Kidney epithelial cell (primary cell): ENCODE data around the gene CC2D1A. TPM values are rescaled to one million over a fixed set of nuclear protein-coding genes. Genes with fewer than 3 reads are reported as not detected.

Experiments
- DNase-seq: peaks from one replicate; pipeline ENCODE4 v3.0.0-alpha.2; 2010; ENCODE audit warnings: low read depth
- H3K27me3 ChIP-seq: 2 replicates; pipeline ENCODE4 v1.6.0; 2011; ENCODE audit warnings: low read length; ENCODE audit not compliant: control insufficient read depth, insufficient read depth
- H3K36me3 ChIP-seq: 2 replicates; pipeline ENCODE4 v1.5.1; 2011; ENCODE audit warnings: low read length; ENCODE audit not compliant: control insufficient read depth, insufficient read depth
- H3K4me3 ChIP-seq: 2 replicates; pipeline ENCODE4 v1.5.1; 2011; ENCODE audit warnings: low read depth, mild to moderate bottlenecking, control low read depth, low read length
- total RNA-seq: library from RNA; depleted of rRNA; stranded (reverse); fragments of >200 nt; gene quantifications from 2 replicates; pipeline ENCODE4 v1.2.3, GENCODE V29; 2015
- TF ChIP-seq, protein P1 (sequence below): IDR thresholded peaks from 2 replicates; pipeline ENCODE4 v1.5.1; 2011; ENCODE audit warnings: mild to moderate bottlenecking, moderate library complexity, low read length, control low read depth, inconsistent platforms; ENCODE audit not compliant: insufficient read depth, poor library complexity, severe bottlenecking

Gene CC2D1A
- total RNA-seq, 1 donor from 2014 or later, result 26.5 TPM

DNA sequence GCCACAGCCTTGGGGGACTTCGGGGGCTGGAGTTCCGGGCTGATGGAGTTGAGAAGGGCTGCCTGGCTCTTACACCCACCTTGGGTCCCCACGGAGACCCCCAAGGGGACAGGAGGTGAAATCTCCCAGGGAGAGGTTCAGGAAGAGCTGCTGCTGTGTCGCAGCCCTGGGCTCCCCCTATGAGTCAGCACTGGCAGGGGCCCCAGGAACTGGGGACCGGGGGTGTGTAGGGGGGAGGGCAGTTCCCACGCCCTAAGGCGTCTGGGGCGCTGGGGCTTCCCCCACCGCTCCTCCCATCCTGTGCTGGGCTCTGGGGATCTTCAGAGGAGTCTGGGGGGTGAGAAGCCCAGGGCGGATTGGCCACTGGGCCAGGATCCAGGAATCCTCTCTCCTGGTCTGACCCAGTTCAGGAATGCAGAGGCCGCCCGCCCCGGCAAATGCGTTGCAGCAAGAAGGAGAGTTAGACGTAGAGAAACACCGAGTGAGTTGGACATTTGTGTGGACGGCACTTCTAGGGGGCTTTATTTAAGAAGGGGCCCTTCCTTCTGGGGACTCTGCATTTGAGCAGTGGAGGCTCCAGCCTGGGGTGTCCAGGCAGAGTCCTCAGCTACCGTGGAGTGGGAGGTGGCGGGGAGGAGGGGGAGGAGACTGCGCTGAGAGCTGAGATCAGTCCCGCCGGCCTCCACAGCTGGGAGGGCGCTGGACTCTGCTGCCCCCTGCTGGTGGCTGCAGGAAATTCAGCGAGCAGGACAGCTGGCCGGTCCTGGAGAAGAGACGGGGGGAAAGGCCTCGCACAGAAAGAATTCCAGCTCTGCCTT, 44.1 kb upstream of the CC2D1A start:
- H3K27me3 ChIP-seq, result no peaks in the 10 kb centered on the region
- H3K36me3 ChIP-seq, result no peaks in the 10 kb centered on the region
- TF ChIP-seq, protein P1, sequence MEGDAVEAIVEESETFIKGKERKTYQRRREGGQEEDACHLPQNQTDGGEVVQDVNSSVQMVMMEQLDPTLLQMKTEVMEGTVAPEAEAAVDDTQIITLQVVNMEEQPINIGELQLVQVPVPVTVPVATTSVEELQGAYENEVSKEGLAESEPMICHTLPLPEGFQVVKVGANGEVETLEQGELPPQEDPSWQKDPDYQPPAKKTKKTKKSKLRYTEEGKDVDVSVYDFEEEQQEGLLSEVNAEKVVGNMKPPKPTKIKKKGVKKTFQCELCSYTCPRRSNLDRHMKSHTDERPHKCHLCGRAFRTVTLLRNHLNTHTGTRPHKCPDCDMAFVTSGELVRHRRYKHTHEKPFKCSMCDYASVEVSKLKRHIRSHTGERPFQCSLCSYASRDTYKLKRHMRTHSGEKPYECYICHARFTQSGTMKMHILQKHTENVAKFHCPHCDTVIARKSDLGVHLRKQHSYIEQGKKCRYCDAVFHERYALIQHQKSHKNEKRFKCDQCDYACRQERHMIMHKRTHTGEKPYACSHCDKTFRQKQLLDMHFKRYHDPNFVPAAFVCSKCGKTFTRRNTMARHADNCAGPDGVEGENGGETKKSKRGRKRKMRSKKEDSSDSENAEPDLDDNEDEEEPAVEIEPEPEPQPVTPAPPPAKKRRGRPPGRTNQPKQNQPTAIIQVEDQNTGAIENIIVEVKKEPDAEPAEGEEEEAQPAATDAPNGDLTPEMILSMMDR, result peak; percentile 92
- no peak for DNase-seq
- H3K4me3 ChIP-seq, result peak overlapping the region; percentile 26

DNA sequence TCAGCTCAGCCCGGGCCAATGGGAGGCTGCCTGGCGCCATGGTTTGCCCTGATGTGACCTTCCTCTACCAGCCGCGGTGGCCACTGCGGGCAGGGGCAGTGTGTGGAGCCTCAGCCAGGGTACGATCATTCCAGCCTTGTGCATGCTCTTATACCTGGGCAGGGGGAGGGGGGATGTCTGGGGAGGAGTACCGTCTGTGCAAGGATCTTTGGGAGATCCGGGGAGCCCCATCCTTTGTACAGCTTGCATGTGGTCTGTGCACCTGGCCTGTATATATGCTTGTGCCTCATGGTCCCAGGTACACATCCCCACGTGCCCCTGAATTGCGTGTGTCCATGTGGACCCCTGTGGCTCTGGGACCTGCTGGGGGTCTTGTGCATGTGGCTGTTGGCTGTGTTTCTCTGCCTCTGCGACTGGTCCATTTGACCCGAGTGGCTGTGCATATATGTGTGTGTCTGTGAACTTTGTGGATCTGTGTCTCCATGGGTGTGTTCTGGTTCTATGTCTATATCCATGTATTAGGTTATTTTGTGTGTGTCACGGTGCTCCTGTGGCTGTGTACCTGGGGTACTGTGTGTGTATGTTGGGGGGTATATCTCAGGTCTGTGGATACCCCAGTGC, 41.8 kb upstream of the CC2D1A start:
- Histone ChIP-seq H3K36me3 (no peaks in the 10 kb centered on the region), H3K27me3 (no peaks in the 10 kb centered on the region), H3K4me3 (no peak overlapping the region)
- TF ChIP-seq, protein P1, result no peak
- DNase-seq, result no peak

DNA sequence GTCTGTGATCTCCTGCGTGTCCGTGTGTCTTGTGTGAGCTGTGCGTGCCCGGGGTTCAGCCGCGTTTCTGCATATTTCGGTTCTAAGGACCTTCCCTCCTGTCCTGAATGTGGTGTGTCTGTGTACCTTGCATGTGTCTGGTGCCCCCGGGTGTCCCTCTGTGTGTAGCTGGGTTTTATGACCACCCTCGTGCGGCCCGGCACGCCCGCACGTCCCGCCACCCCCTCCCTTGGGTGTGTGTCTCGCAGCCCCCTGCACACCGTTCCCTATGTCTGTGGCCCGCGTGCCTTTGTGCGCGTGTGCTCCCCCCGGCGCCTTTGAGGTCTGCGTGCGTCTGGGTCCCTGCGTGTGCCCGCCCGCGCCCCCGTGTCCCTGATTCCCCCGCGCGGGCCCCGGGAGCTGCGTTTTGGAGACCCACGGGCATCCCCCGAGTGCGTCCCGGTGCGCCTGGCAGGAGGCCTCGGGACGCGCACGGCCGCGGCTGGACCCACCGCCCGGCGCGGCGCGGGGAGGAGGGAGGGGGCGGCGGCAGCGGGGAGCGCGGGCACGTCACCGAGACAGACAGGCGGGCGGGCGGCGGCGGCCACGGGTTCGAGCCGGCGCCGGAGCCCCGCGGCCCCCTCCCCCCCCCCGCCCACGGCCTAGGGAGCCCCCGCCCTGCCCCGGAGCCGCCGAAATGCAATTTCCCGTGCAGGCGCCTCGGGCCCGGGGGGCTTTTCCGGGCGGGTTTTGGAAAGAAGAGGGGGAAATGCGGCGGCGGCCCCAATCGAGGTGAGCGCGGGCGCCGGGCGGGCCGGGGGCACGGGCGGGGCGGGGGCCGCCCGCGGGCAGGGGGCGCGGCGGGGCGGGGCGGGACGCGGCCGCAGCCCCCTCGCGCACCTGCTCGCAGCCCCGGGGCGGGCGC, 41.1 kb upstream of the CC2D1A start:
- TF ChIP-seq, protein P1, result no peak
- H3K4me3 ChIP-seq, result peak overlapping the region; percentile 66
- no peaks in the 10 kb centered on the region for H3K27me3 ChIP-seq
- H3K36me3 ChIP-seq, result no peaks in the 10 kb centered on the region
- no peak for DNase-seq

DNA sequence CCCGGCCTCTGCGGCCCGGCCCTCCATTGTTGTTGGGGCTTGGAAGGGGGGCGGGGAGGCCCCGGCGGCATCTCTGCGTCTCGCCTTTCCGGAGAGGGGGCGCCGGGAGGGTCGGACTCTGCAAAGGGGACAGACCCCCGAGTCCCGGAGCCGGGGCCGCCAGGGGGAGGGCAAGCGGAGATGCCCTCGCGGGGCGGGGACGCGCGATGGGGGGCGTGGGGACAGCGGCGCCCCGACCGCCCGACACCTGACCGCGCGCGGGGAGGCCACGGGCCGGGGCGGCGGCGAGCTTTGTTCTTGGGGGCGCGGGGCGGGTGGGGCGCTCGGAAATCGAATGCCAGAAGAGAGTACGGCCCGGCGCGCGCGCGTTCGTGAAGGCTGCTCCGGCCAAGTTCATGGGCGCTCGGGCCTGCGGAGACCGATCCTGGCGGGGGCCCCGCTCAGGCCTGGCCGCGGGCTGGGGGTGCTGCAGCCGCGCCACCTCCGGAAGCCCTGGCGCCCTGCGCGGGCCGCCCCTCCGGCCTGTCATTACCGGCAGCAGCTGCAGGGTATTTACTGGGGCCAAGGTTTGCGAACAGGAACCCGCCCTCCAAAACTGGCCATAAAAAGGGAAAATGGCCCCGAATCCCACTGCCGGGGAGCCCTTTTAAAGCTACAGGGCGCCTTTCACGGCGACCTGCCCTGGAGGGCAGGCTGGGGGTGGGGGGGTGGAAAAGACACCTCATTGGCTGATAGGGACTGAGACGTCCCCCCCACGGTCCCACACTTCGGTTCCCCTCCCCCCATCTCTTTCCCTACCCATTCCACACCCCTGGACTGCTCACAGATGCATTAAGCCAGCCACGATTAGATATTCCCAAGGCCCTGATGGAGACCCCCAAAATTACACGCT, 40.2 kb upstream of the CC2D1A start:
- DNase-seq, result no peak
- TF ChIP-seq, protein P1, result no peak
- Histone ChIP-seq H3K36me3 (no peaks in the 10 kb centered on the region), H3K4me3 (peak overlapping the region; percentile 66), H3K27me3 (no peaks in the 10 kb centered on the region)

DNA sequence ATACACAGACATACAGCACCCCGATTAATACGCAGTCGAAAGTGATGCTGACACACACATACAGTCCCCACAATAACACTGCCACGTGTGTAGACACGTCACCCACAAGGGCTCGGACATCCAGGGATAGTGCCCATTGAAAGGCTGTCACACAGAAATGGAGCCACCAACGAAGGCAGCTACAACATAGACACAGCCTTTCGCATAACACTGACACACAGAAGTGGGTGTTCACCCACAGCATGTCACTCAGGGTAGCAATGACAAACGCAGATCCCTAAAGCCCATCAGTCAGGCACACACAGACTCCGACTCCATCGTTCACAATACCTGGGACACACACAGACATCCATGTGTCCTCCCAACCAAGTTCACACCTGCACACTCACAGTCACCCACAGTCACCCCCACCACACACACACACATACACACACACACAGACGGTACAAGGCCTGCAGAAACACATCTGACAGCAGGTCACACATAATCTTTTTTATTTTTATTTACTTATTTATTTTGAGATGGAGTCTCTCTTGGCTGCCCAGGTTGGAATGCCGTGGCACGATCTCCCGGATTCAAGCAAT, 39.4 kb upstream of the CC2D1A start:
- peak overlapping the region; percentile 66 for H3K4me3 ChIP-seq
- H3K36me3 ChIP-seq, result no peaks in the 10 kb centered on the region
- TF ChIP-seq, protein P1, result no peak
- no peak for DNase-seq
- H3K27me3 ChIP-seq, result no peaks in the 10 kb centered on the region
